ENCODE measurements around the gene ACAP1.
A peak's percentile ranks its signal among the peaks of the same experiment; 100 is the strongest.
"Not testable (repeated sequence)": the region's sequence is repeated elsewhere in the genome, so short reads cannot be mapped to it uniquely, and the experiment has no call there.

ACAP1 gene

GRCh38 chr17:7329374-7329996 lies 6.8 kb upstream of the ACAP1 start:
- peak; percentile 79 to 91 for DNase-seq (ENCODE audit: low read depth in 2 of 2)

- DNase-seq (ENCODE audit: low read depth in 2 of 2) = peak in 1 of 2 donors; percentile 66
Measured at GRCh38 chr17:7329997-7330637, 6.2 kb upstream of the ACAP1 start.

GRCh38 chr17:7330638-7331015 lies 5.7 kb upstream of the ACAP1 start:
- no peak for DNase-seq (ENCODE audit: low read depth in 2 of 2)

GRCh38 chr17:7332111-7332510 lies 4.2 kb upstream of the ACAP1 start:
- no peak for DNase-seq (ENCODE audit: low read depth in 2 of 2)

GRCh38 chr17:7332600-7333069 lies 3.7 kb upstream of the ACAP1 start:
- DNase-seq (ENCODE audit: low read depth in 2 of 2) = not testable (repeated sequence)

GRCh38 chr17:7334938-7335538 lies 1.3 kb upstream of the ACAP1 start:
- no peak for DNase-seq (ENCODE audit: low read depth in 2 of 2)

GRCh38 chr17:7335765-7336164 lies 564 bp upstream of the ACAP1 start:
- not testable (repeated sequence) for DNase-seq (ENCODE audit: low read depth in 2 of 2)

- DNase-seq (ENCODE audit: low read depth in 2 of 2) = not testable (repeated sequence)
Measured at GRCh38 chr17:7337600-7337999, 1.3 kb downstream of the ACAP1 start.

- DNase-seq (ENCODE audit: low read depth in 2 of 2) = no peak
Measured at GRCh38 chr17:7340179-7340578, 3.9 kb downstream of the ACAP1 start.

- DNase-seq (ENCODE audit: low read depth in 2 of 2) = no peak
Measured at GRCh38 chr17:7341842-7342241, 5.5 kb downstream of the ACAP1 start.

- DNase-seq (ENCODE audit: low read depth in 2 of 2) = no peak
Measured at GRCh38 chr17:7343250-7343649, 6.9 kb downstream of the ACAP1 start.

GRCh38 chr17:7346761-7347614 lies 10.7 kb downstream of the ACAP1 start:
- no peak for DNase-seq (ENCODE audit: low read depth in 2 of 2)

- no peak for DNase-seq (ENCODE audit: low read depth in 2 of 2)
Measured at GRCh38 chr17:7347630-7348477, 11.5 kb downstream of the ACAP1 start.

- DNase-seq (ENCODE audit: low read depth in 2 of 2) = no peak
Measured at GRCh38 chr17:7348478-7349242, 12.3 kb downstream of the ACAP1 start.

GRCh38 chr17:7351665-7352502 lies 15.6 kb downstream of the ACAP1 start, which contains the start of gene KCTD11:
Gene KCTD11, plus strand, starts transcription at chr17:7352162.
- DNase-seq (ENCODE audit: low read depth in 2 of 2) = peak in 1 of 2 donors; percentile 38

- no peak for DNase-seq (ENCODE audit: low read depth in 2 of 2)
Measured at GRCh38 chr17:7352503-7352889, 16.2 kb downstream of the ACAP1 start.

GRCh38 chr17:7352910-7353635 lies 16.7 kb downstream of the ACAP1 start:
- no peak for DNase-seq (ENCODE audit: low read depth in 2 of 2)

- no peak for DNase-seq (ENCODE audit: low read depth in 2 of 2)
Measured at GRCh38 chr17:7354262-7354843, 18.0 kb downstream of the ACAP1 start.
